ENCODE results near the gene FMO1.
"Not testable (repeated sequence)": the region's sequence is repeated elsewhere in the genome, so short reads cannot be mapped to it uniquely, and the experiment has no call there.

FMO1 gene, protein sequence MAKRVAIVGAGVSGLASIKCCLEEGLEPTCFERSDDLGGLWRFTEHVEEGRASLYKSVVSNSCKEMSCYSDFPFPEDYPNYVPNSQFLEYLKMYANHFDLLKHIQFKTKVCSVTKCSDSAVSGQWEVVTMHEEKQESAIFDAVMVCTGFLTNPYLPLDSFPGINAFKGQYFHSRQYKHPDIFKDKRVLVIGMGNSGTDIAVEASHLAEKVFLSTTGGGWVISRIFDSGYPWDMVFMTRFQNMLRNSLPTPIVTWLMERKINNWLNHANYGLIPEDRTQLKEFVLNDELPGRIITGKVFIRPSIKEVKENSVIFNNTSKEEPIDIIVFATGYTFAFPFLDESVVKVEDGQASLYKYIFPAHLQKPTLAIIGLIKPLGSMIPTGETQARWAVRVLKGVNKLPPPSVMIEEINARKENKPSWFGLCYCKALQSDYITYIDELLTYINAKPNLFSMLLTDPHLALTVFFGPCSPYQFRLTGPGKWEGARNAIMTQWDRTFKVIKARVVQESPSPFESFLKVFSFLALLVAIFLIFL
- total RNA-seq: 0 reads per million in 4 experiments

- no peak for DNase-seq
Observed at GRCh38 chr1:171248302-171248701, at the start of gene FMO1. Gene FMO1, plus strand, starts transcription at chr1:171248494. Its CDS starts 9,594 bp downstream, at chr1:171258088.

DNA sequence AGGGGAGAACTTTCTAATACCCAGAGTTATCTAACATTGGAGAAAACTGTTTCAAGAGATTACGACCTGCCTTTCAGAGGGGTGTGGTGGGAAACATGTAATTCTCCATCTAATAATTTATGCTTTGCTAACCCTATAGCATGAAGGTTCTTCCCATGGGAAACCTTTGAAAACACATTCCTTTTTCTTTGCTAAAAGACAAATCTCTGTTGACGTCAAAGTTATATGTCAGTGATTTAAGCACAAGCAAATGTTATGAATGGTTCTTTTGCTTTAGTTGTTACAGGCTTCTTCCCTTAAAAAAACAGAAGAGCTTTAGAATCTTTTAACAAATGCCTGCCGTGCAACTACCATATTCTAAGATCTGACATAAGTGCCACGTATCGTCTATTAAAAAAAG lies 44.0 kb upstream of the FMO1 start:
- DNase-seq: no peak

DNA sequence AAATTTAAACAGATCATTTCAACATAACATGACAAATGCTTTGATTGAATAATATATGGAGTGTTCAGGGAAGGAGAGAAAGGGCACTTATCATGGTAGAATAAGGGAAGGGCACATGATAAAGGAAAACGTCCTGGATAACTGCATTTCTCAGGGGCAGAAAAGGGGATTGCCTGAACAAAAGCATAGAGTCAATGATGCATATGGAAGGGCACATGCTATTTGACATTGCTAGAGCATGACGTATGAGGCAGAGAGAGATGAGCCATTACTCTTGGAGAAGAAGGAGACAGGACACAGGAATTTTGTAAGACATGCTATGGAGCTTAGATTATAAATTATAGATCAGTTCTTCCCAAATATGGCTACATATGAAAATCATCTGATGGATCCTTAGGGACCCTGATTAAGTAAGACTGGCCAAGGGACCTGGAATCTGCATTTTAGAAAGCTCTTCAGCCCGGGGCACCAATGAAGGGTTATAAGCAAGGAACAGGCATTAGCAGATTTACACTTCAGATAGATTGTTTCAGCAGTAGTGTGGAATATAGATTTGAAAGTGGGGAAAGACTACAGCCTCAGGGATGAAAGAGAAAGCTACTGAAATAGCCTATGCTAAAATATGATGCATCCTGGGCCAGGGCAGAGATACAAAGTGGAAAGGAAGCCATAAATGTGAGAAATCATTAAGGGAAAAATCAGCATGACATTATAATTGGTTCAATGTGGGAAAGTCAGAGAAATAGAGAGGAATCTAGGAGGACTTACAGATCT lies 41.9 kb upstream of the FMO1 start:
- no peak for DNase-seq

DNA sequence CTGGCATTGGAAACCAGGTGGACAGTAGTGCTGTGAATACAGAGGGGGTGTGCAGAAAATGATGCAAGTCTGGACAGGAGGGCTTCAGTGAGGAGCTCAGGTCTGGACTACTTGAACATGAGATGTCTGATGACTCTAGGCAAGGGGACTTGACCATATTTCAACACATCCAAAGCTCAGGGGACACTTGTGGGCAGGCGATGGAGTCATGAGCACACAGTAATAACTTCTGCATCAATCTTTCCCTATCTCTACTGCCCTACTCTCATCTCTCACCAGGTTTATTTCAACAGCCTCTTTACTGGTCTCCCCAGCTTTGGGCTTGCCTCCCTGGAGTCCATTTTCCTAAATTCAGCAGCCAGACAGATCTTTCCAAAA lies 41.3 kb upstream of the FMO1 start:
- no peak for DNase-seq

DNA sequence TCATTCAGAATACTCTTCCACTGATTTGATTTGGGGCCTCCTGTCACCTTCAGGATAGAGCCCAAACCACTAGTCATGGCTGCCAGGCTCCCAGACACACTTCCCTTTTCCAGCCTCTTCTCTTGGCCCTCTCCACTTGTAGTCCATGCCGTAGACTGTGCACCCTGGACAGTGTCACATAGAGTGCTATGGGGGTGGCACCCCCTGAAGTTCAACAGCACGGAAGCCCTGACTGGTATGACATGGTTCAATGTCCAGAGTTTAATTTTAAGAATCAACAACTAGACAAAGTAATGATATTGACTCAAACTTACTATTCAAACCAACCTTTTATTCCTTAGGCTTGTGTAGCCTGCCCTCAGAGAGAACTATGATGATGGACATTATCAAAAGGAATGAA lies 40.9 kb upstream of the FMO1 start:
- no peak for DNase-seq

DNA sequence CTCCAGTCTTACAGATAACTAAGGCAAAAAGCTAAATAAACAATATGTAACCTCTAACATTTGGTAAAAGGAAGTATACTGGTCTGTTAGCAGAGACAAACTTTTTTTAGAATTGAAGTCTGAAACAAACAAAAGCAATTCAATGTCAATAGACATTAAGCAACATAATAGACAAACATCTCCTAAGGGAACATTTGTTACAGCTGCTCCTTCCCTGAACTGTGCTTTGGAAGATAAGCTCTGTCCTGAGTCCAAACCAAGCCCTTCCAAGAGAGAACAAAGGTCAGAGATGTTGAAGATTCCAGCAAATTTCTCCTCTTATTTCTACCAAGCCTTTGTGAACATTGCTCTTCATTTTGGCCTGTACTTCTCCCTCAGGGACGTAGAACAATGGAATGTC lies 37.9 kb upstream of the FMO1 start:
- DNase-seq: no peak

DNA sequence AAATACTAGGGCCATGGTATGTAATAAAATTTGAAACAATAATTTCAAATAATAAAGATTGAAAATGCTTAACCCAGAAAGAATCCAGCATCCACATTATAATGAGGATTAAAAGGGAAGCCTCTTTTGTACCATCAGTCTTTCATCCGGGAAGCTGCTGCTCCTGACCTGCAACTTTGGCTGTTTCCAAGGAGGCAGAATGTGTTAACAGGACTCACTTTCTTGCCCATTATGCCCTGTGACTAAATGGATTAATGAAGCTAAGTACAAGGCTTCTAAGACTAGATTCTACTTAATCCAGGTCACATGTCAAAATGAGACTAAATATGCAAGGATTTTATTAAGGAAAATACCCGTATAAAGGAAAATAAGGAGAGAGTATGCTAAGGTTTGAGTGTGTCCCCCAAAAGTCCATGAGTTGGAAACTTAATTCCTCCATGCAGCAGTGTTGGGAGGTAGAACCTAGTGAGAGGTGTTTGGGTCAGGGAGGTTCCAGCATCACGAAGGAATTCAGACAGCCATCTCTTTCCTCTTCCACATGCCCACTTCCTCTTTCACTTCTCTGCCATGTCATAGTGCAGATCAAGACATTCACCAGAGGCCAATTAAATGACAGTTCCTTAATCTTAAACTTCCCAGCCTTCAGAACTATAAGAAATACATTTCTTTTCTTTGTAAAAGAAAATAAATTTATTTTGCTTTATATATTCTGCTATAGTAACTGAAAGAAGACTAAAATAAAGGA lies 35.5 kb upstream of the FMO1 start:
- no peak for DNase-seq

DNA sequence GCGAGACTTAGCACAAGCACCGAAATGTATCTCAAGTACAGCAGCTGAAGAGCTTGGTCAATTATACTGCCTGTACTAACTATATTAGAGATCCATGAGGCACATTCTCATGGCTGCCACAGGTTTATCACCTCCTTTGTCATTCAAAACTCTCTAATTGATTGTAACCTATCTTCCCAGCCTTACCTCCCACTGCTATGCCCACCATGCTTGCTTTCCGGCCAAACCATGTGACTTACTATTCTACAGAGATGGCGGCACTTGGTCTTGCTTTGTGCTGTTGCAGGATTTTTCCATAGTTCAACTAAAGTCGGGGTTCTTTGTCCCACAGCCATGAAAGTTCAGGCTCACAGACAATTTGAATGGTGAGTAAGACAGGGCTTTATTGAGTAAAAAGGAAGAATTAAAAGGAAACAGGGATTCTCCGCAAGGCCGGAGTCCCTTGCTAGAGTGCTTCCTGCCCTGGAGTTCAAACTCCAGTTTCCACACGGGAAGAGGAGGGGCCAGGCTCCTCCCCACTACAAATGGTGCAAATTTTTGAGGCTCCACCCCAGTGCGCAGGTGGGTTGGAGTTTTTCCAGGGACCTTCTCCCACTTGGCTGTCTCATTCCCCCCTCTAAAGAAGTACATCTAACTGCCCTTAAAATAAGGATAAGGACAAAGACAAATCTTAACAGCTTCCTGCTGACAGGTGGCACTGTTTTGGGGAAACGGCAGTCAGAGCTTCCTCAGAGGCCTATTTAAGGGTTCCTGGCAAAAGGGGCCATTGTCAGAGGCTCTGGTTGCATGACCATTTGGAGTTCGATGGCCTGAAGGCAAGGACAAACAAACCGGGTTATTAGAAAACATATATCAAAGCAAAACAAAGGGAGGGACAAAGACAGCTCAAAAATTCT lies 34.5 kb upstream of the FMO1 start:
- no peak for DNase-seq

DNA sequence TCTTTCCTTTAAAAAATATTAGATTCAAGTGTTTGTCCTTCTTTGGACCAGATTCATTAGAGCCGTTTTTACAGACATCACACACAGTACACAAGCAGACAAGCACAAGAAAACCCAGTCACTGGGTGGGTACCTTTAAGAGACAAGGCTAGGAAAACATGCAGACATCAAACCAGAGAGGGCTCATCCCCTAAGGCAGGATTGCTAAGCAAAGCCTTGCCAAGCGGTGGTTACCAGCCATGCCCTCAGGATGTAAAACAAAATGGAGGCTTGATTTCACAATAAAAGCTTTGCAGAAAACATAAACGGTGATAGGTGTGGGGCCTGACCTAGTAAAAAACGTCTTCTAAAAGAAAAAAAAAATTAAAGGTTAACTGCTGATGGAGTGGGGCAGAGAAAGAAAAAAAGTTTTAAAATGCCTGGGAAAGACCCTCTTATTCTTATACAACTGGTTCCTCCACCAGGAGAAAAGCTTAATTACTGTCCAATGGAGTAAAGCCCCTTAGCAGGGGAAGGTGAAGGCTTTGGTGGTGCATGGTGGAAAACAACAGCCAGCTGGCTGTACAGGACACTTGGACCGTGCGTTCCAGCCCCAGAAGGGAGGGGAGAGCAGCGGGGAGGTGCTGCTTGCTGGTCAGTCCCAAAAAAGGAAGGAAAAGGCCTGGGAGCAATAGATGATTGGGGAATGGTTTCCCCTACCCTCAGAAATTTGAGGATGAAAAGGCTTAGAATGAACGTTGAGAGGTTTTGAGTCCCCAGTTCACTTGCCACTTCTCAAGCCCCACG lies 30.4 kb upstream of the FMO1 start:
- no peak for DNase-seq

DNA sequence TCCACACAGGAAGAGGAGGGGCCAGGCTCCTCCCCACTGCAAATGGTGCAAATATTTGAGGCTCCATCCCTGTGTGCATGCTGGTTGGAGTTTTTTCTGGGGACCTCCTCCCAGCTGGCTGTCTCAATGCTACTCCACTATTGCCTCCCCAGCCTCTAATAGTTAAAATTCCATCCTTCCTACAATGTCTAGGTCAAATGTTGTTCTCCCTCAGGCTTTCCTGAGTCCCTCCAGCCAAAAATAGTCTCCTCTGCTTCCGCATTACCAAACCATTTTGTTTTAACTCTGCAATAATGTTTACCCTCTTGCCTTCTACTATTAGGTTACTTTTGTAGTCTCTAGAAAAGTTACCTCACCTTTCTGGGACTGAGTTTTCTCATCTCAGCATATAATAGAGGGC lies 29.6 kb upstream of the FMO1 start:
- no peak for DNase-seq

DNA sequence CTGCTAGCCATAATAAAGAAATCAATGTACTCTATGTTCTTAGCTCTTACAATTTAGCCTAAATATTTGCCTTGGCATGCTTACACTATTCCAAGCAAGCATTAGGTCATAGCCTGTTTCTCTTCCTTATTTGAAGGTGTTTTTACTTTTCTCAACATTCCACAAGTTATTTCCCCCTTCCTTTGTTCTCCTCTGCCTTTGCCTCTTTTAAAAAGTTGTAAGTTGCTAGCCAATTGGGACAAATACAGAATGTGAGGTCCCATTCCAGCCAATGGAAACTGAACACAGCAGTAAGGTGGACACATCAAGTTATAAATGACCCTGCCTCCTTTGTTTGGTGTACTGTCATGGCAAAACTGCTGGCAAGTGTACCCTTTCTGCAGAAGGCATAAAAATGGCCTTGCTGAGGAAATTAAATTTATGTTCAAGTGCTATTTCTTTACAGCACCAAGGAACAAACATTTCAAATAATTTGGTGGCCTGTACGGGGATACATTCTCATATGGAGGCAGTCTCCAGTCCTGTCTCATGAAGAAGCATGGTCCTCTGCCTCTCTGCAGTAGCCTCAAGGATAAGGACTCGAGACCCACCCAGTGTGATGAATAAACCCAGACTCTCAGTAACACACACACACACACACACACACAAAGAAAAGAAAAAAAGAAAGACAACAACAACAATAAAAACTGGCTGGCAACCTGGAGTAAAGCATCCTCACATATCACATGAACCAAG lies 28.8 kb upstream of the FMO1 start:
- DNase-seq: no peak

- DNase-seq: no peak
Observed at GRCh38 chr1:171220081-171220420, 28.2 kb upstream of the FMO1 start.

GRCh38 chr1:171220581-171221054 lies 27.7 kb upstream of the FMO1 start:
- no peak for DNase-seq

GRCh38 chr1:171221665-171222591 lies 26.4 kb upstream of the FMO1 start:
- DNase-seq: no peak

DNA sequence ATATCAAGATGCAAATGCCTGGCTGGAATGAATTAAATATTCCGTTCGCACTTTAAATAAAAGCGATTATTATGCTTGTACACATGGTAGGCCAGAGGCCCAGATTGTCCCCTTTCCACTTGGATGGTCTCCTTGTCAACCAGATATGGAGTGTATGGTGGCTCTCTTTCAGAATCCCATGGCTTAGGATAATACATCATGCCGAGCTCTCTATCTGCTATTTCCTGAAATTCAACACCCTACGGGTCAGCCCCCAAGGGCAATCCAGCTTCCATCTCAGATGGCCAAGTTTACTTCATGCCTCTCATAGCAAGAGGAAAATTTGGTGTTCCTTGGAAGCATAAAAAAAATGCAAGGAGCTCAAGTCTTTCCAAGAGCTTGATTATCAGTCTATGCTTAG lies 25.4 kb upstream of the FMO1 start:
- DNase-seq: no peak

GRCh38 chr1:171224257-171224656 lies 24.0 kb upstream of the FMO1 start:
- DNase-seq: not testable (repeated sequence)

DNA sequence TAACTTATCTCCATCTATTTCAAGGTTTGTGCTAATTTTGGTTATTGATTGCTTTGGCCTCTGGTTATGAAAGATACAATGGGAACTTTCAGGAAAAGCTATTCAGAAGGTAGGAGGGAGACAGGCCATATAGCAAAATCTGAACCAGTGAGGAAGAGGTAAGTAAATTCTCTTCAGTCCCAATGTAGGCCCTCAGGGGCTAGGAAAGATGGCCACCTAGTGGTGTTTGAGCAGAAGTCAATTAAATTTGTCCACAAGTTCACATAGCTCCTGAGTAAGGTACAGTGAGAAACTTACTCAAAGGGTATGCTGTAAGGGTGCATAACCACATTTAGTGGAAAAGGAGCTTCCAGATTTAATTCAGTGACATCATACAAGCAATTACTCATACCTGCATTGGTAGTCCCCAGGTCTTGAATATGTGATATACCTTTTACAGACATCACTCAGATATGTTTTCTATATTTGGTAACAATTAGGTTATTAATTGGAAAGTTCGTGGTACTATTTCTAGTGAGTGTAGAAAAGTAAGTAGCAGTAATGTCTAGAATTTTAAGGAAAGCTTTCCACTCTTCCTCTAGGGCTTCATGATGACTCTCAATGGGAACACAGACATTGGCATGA lies 21.4 kb upstream of the FMO1 start:
- no peak for DNase-seq

GRCh38 chr1:171231326-171231725 lies 17.0 kb upstream of the FMO1 start:
- DNase-seq: no peak

GRCh38 chr1:171233183-171233582 lies 15.1 kb upstream of the FMO1 start:
- no peak for DNase-seq
